ENCODE results near the gene PCGF6. TPM values are rescaled to one million over a fixed set of nuclear protein-coding genes. Genes with fewer than 3 reads are reported as not detected.
"Not testable (repeated sequence)": the region's sequence is repeated elsewhere in the genome, so short reads cannot be mapped to it uniquely, and the experiment has no call there.

The PCGF6 gene
- polyA plus RNA-seq, 5 donors: 11.6 to 16.2 (median 12.8) TPM

DNA sequence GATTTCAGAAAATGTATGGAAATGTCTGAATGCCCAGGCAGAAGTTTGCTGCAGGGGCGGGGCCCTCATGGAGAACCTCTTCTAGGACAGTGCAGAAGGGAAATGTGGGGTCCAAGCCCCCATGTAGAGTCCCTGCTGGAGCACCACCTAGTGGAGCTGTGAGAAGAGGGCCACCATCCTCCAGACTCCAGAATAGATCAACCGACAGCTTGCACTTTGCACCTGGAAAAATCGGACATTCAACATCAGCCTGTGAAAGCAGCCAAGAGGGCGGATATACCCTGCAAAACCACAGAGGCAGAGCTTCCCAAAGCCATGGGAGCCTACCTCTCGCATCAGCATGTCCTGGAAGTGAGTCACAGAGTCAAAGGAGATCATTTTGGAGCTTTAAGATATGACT is 91.0 kb downstream of the PCGF6 start:
- DNase-seq: no peak

DNA sequence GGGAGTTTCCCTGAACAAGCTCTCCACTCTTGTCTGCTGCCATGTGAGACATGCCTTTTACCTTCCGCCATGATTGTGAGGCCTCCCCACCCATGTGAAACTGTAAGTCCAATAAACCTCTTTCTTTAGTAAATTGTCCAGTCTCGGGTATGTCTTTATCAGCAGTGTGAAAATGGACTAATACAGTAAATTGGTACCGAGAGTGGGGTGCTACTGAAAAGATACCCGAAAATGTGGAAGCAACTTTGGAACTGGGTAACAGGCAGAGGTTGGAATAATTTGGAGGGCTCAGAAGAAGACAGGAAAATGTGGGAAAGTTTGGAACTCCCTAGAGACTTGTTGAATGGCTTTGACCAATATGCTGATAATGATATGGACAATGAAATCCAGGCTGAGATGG is 92.0 kb downstream of the PCGF6 start:
- not testable (repeated sequence) for DNase-seq

DNA sequence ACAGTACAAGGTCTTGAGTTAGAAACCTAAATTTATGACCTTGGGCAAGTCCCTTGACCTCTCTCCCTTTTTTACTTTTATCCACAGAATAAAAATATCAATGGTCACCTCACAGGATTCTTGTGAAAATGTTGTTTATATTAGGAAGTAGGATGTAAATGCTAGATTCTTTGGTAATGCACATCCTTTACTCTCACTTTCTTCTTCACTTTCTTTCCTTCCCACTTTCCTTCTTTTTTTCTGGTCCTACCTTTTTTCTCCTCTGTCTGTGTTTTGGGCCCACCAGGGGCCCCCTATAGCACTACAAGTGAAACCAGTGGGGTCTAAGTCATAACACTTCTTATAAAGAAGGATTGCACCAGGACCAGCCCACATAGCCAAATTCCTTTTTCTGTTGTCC is 93.1 kb downstream of the PCGF6 start:
- no peak for DNase-seq

DNA sequence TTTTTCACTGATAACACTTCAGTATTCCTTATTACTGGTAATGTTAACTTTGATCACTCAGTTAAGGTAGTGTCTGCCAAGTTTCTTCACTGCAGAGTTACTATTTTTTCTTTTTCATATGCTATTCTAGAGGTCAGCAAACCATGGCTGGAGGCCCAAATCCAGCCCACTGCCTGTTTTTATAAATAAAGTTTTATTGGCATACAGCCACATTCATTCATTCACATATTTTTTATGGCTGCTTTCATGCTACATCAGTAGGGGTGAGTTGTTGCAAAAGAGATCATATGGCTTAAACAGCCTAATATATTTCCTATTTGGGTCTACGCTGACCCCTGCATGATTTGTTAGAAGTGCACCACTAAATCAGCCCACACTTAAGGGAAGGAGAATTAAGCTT is 94.3 kb downstream of the PCGF6 start:
- no peak for DNase-seq

DNA sequence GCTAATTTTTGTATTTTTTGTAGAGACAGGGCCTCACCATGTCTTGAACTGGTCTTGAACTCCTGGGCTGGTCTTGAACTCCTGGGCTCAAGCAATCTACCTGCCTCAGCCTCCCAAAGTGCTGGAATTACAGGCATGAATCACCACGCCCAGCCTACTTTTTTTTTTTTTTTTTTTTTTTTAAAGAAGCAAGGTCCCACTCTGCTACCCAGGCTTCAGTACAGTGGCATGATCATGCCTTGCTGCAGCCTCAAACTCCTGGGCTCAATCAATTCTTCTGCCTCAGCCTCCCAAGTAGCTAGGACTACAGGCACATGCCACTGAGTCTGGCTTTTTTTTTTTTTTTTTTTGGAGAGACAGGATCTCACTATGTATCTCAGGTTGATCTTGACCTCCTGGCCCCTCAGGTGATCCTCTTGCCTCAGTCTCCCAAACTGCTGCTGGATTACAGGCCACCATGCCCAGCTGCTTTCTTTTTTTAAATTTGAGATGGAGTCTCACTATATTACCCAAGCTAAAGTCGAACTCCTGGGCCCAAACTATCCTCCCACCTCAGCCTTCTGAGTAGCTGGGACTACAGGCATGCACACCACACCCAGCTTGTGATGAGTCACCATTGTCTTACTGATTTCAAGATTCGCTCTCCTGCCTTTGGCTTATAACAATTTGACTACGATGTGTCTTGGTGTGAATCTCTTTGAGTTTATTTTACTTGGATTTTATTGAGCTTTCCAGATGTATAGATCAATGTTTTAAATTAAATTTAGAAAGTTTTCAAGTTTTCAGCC is 96.2 kb downstream of the PCGF6 start:
- no peak for DNase-seq

DNA sequence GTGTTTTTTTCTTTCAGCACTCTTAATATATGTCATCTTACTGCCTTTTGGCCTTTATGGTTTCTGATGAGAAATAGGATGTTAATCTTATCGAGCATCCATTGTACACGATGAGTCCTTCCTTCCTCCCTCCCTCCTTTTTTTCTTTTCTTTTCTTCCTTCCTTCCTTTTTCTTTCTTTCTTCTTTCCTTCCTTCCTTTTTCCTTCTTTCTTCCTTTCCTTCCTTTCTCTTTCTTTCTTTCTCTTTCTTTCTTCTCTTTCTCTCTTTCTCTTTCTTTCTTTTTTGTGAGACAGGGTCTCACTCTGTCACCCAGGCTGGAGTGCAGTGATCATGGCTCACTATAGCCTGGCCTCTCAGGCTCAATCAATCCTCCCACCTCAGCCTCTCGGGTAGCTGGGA is 96.8 kb downstream of the PCGF6 start:
- DNase-seq: no peak

Other genes starting within 250 kb of the PCGF6 start
- gene NT5C2, start 157.9 kb downstream of the PCGF6 start, polyA plus RNA-seq (ENCODE audit: insufficient read depth in 1 of 5, insufficient read length in 5 of 5, low replicate concordance in 1 of 5): 100 to 1,000 TPM in 4 of 5 donors, 10 to 100 TPM in 1; 95.8 to 184 (median 164) TPM
- under 1 TPM in 4 of 5 donors, not detected in 1; 0.09 to 0.28 (median 0.13) TPM for gene RPEL1, start 105.3 kb downstream of the PCGF6 start, polyA plus RNA-seq (ENCODE audit: insufficient read depth in 1 of 5, insufficient read length in 5 of 5, low replicate concordance in 1 of 5)
- under 1 TPM; 0.30 to 0.53 (median 0.46) TPM for gene INA, start 74.0 kb downstream of the PCGF6 start, polyA plus RNA-seq (ENCODE audit: insufficient read depth in 1 of 5, insufficient read length in 5 of 5, low replicate concordance in 1 of 5)
- 1 to 10 TPM; 5.6 to 8.8 (median 7.5) TPM for gene TAF5, start 16.8 kb upstream of the PCGF6 start, polyA plus RNA-seq (ENCODE audit: insufficient read depth in 1 of 5, insufficient read length in 5 of 5, low replicate concordance in 1 of 5)
- gene ATP5MK, start 45.3 kb upstream of the PCGF6 start, polyA plus RNA-seq (ENCODE audit: insufficient read depth in 1 of 5, insufficient read length in 5 of 5, low replicate concordance in 1 of 5): 100 to 1,000 TPM; 142 to 196 (median 171) TPM
- 10 to 100 TPM; 33.3 to 42.9 (median 36.2) TPM for gene PDCD11, start 45.5 kb upstream of the PCGF6 start, polyA plus RNA-seq (ENCODE audit: insufficient read depth in 1 of 5, insufficient read length in 5 of 5, low replicate concordance in 1 of 5)
- gene CALHM2, start 101.2 kb upstream of the PCGF6 start, polyA plus RNA-seq (ENCODE audit: insufficient read depth in 1 of 5, insufficient read length in 5 of 5, low replicate concordance in 1 of 5): 10 to 100 TPM; 13.5 to 18.9 (median 15.0) TPM
- gene CALHM1, start 107.8 kb upstream of the PCGF6 start, polyA plus RNA-seq (ENCODE audit: insufficient read depth in 1 of 5, insufficient read length in 5 of 5, low replicate concordance in 1 of 5): under 1 TPM in 4 of 5 donors, not detected in 1; 0.05 to 0.12 (median 0.06) TPM
- gene CALHM3, start 128.1 kb upstream of the PCGF6 start, polyA plus RNA-seq (ENCODE audit: insufficient read depth in 1 of 5, insufficient read length in 5 of 5, low replicate concordance in 1 of 5): not detected
- 1 to 10 TPM in 4 of 5 donors, under 1 TPM in 1; 0.99 to 2.7 (median 1.3) TPM for gene NEURL1, start 142.6 kb upstream of the PCGF6 start, polyA plus RNA-seq (ENCODE audit: insufficient read depth in 1 of 5, insufficient read length in 5 of 5, low replicate concordance in 1 of 5)